ENCODE results near the gene IRAG1.

- TF ChIP-seq POLR2AphosphoS5 (IDR thresholded peaks at IDR 0.05; ENCODE audit: borderline replicate concordance, low read depth, low read length), result no peak
- no peak for TF ChIP-seq EZH2 (IDR thresholded peaks at IDR 0.05)
Measured at GRCh38 chr11:10722307-10722706, 28.8 kb upstream of the IRAG1 start.
